WERI-Rb-1 (cell line): ENCODE results near the gene OR4B1.

Experiments used
- DNase-seq: peaks from one replicate; pipeline ENCODE4 v3.0.0-alpha.2; 2020
- H3K27ac ChIP-seq: fragments of 250-450 bp; sonication (Bioruptor Pico); 2 replicates; pipeline ENCODE4 v1.5.1; 2020; ENCODE audit warnings: mild to moderate bottlenecking, moderate library complexity
- H3K27me3 ChIP-seq: fragments of 250-450 bp; sonication (Bioruptor Pico); 2 replicates; pipeline ENCODE4 v1.5.1; 2021; ENCODE audit warnings: mild to moderate bottlenecking, low read depth, moderate library complexity; ENCODE audit not compliant: insufficient read depth, severe bottlenecking
- H3K36me3 ChIP-seq: fragments of 250-450 bp; sonication (Bioruptor Pico); 2 replicates; pipeline ENCODE4 v1.5.1; 2020; ENCODE audit warnings: mild to moderate bottlenecking, moderate library complexity
- H3K4me3 ChIP-seq: 2 replicates; pipeline ENCODE4 v1.5.1; 2011; ENCODE audit warnings: low read depth, mild to moderate bottlenecking, control low read depth, low read length
- H3K9me3 ChIP-seq: fragments of 250-450 bp; sonication (Bioruptor Pico); 2 replicates; pipeline ENCODE4 v1.5.1; 2021; ENCODE audit warnings: mild to moderate bottlenecking, moderate library complexity; ENCODE audit not compliant: severe bottlenecking
- CTCF ChIP-seq: IDR thresholded peaks from 2 replicates; pipeline ENCODE4 v1.5.1; 2011; ENCODE audit warnings: low read depth, mild to moderate bottlenecking, control low read depth, inconsistent platforms, low read length

OR4B1 gene, protein sequence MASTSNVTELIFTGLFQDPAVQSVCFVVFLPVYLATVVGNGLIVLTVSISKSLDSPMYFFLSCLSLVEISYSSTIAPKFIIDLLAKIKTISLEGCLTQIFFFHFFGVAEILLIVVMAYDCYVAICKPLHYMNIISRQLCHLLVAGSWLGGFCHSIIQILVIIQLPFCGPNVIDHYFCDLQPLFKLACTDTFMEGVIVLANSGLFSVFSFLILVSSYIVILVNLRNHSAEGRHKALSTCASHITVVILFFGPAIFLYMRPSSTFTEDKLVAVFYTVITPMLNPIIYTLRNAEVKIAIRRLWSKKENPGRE

DNA sequence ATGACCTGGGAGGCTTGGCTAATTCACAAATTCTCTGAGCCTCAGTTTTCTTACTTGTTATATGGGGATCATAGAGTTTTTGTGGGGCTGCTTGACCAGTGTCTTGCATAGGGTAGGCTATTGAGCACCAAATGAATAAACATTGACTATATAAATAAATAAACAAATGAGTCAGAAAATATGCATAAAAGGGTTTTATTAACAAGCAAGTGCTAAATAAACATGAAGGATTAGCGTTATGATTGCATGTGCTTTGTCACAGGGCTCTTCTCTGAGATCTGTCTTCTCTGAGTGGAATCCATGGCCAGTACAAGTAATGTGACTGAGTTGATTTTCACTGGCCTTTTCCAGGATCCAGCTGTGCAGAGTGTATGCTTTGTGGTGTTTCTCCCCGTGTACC, at the start of gene OR4B1:
OR4B1 (plus strand) TSS at position 301 of the 400 bp plus-strand sequence; CDS start at position 301, 0 bp downstream.
- Histone ChIP-seq H3K27ac (no peak within 1 kb of the TSS), H3K9me3 (no peaks in the 10 kb centered on the region), H3K27me3 (peaks cover 63% of the 10 kb centered on the region), H3K4me3 (no peak within 1 kb of the TSS), H3K36me3 (no peaks in the 10 kb centered on the region)
- TF ChIP-seq CTCF = no peak
- no peak for DNase-seq

DNA sequence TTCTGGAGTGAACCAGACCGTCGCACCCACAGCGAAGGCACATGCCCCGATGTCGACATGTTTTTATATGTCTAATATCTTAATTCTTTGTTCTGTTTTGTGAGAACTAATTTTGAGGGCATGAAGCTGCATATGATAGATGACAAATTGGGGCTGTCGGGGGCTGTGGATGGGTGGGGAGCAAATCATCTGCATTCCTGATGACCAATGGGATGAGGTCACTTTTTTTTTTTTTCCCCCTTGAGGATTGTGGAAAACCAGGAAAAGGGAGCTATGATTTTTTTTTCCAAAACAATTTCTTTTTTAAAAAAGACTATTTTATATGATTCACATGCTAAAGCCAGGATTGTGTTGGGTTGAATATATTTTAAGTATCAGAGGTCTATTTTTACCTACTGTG, 49.2 kb upstream of the OR4B1 start:
- H3K9me3 ChIP-seq = no peaks in the 10 kb centered on the region
- TF ChIP-seq CTCF = no peak
- H3K36me3 ChIP-seq = no peaks in the 10 kb centered on the region
- DNase-seq = no peak
- no peak overlapping the region for H3K4me3 ChIP-seq
- no peak overlapping the region for H3K27ac ChIP-seq
- no peaks in the 10 kb centered on the region for H3K27me3 ChIP-seq

- no peak for TF ChIP-seq CTCF
- no peak for DNase-seq
- Histone ChIP-seq H3K27me3 (no peaks in the 10 kb centered on the region), H3K27ac (no peak overlapping the region), H3K36me3 (no peaks in the 10 kb centered on the region), H3K9me3 (no peaks in the 10 kb centered on the region), H3K4me3 (no peak overlapping the region)
Measured at GRCh38 chr11:48168815-48169214, 47.8 kb upstream of the OR4B1 start.

DNA sequence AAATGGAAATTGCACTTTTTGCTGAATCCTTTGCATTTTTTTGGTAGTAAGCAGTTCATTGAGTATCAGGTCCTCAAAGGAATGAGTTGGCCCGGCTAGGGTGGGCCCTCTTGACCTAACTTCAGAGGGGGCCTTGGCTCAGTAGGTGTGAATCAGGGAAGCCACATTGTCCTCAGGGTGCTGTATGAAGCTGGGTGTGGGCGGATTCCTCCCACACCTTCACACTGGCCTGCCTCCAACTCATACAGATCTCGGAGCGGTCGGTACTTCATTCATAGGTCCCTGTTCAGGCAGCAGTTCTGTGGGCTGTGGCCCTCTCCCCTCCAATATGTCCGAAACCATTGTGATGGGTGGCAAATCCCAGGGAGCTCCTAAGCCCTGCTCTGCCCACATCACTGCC, 47.4 kb upstream of the OR4B1 start:
- no peak for TF ChIP-seq CTCF
- H3K27me3 ChIP-seq = no peaks in the 10 kb centered on the region

DNA sequence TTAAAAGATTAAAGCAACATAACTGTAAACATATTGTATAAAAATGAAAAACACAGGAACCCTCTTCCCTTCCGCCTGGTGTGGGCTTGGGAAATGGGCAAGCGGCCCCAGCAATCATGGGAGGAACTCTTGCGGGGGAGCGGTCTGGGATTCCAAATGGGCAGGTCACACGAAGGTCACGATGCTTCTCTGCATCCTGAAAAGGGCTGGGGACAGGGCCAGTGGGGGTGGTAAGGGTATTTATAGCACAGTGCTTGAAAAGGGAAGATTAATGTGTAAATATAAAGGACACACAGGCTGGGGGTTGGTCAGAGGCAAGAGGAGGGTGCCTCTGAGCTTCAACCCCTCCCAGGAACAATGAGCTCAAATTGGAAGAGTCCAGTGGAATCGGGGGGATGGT, 46.9 kb upstream of the OR4B1 start:
- H3K9me3 ChIP-seq = no peaks in the 10 kb centered on the region
- DNase-seq = no peak
- H3K36me3 ChIP-seq = no peaks in the 10 kb centered on the region
- TF ChIP-seq CTCF = no peak
- H3K4me3 ChIP-seq = no peak overlapping the region
- no peak overlapping the region for H3K27ac ChIP-seq
- no peaks in the 10 kb centered on the region for H3K27me3 ChIP-seq

More for the DNA sequence above, 47.4 kb upstream of the OR4B1 start:
- H3K4me3 ChIP-seq = no peak overlapping the region
- no peak overlapping the region for H3K27ac ChIP-seq
- no peaks in the 10 kb centered on the region for H3K36me3 ChIP-seq
- no peak for DNase-seq
- no peaks in the 10 kb centered on the region for H3K9me3 ChIP-seq
